HG03469 (cell line): ENCODE results near the gene DGKA.
"Not testable (repeated sequence)": the region's sequence is repeated elsewhere in the genome, so short reads cannot be mapped to it uniquely, and the experiment has no call there.

ENCODE experiments used
- ATAC-seq: cut with Tn5 transposase; IDR thresholded peaks from one replicate; pipeline ENCODE4 v1.9.1; 2021; ENCODE audit warnings: mild to moderate bottlenecking, moderate library complexity, moderate number of reproducible peaks; ENCODE audit not compliant: unreplicated experiment

Gene DGKA

DNA sequence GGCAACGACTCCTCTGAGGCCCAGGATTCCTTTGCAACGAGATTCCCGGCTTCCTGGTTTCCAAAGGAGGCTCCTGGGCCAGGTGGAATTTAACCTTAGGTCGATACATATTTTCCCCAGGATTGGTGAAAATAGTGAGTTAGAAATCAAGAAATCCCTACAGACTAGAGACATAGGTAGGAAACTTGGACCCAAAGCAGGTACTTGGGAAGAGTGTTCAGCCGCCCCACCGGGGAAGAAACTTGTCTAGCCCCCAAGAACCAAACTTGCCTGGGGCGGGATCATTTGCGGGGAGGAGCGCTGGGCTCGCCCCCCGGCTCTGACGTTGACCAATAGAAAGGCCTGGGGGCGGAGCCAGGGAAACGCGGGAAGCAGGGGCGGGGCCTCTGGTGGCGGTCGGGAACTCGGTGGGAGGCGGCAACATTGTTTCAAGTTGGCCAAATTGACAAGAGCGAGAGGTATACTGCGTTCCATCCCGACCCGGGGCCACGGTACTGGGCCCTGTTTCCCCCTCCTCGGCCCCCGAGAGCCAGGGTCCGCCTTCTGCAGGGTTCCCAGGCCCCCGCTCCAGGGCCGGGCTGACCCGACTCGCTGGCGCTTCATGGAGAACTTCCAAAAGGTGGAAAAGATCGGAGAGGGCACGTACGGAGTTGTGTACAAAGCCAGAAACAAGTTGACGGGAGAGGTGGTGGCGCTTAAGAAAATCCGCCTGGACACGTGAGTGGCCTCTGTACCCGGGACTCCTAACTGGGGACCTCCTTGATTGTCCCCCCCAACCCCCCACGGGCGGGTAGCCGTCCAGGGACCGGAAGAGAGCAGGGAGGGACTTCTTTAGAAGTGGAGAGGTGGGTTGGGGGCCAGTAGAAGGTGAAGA is 35.7 kb downstream of the DGKA start, which contains the start of gene CDK2:
CDK2 (plus strand) TSS at position 423 of the 874 bp plus-strand sequence; CDS start at position 602, 179 bp downstream.
- ATAC-seq, result peak; percentile 83

GRCh38 chr12:55969356-55969755 is 38.4 kb downstream of the DGKA start:
- ATAC-seq, result no peak

- ATAC-seq, result no peak
Measured at GRCh38 chr12:55970775-55971174, 39.8 kb downstream of the DGKA start.

DNA sequence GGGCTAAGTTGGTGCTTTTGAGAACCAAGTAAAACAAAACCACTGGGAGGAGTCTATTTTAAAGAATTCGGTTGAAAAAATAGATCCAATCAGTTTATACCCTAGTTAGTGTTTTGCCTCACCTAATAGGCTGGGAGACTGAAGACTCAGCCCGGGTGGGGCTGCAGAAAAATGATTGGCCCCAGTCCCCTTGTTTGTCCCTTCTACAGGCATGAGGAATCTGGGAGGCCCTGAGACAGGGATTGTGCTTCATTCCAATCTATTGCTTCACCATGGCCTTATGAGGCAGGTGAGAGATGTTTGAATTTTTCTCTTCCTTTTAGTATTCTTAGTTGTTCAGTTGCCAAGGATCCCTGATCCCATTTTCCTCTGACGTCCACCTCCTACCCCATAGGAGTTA is 41.1 kb downstream of the DGKA start:
- ATAC-seq, result no peak

GRCh38 chr12:55972456-55972855 is 41.5 kb downstream of the DGKA start:
- no peak for ATAC-seq

DNA sequence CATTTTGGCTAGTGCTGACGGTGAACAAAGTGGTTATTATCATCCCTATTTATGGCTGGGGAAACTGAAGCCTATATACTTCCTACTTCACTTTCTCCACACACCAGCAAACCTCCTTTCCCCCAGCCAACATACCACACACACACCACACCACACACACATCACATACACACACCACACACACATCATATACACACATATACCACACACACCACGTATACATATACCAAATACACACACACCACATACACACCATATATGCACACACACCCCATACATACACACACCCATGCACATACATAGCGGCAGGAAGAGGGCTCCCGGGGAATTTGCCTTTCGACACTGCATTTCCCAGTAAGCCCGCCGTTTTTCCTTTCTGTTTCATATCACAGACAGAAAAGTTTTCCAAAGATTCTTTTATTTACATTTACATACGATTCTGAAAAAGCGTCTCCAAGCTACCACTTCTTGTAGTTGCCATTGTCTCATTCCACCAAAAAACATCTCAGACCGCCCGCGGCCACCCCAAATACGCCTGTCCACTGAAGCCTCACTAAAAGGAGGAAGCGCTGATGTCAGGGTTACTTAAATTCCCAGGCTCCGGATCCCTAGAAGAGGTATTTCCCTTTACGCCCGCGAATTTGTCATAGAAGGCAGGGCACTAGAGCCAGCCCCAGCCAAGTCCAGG is 42.1 kb downstream of the DGKA start:
- ATAC-seq, result no peak

DNA sequence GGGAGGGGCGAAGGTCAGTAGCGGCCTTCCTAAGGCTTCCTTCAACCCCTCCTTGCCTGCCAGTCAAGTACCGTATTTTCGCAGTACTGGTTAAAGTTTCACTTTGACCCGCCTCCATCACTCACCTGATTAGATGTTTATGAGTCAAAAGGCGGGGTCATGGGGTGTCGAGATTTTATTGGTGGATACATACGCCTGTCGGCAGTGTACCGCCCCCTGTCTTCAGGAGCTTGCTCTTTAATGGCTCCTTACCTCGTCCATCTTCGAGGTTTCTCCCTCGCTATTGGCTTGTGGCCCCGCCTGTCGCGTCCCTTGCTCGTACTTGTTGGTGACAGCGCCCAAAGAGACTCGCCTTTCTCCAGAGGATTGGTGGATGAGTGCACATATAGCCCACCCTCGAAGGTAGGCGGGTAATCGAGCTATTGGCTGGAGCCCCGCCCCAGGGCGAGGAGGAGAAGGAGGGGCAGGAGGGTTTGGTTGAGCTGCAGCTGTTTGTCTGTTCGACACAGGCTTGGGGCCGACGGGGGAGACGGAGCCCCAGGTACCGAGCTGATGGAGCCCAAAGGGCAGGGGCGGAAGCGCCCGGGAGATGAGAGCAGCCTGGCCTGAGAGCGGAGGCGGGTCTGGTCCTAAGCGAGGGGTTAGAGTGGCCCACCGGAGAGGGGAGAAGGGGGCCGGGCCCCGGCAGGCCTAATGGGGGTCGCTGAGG is 42.8 kb downstream of the DGKA start, which contains the start of gene RAB5B:
RAB5B (plus strand) TSS at position 480 of the 709 bp plus-strand sequence. CDS start 12,883 bp downstream, outside the sequence.
- peak; percentile 87 for ATAC-seq

GRCh38 chr12:55974308-55974730 is 43.4 kb downstream of the DGKA start:
- ATAC-seq, result no peak

- no peak for ATAC-seq
Measured at GRCh38 chr12:55978393-55978792, 47.4 kb downstream of the DGKA start.

DNA sequence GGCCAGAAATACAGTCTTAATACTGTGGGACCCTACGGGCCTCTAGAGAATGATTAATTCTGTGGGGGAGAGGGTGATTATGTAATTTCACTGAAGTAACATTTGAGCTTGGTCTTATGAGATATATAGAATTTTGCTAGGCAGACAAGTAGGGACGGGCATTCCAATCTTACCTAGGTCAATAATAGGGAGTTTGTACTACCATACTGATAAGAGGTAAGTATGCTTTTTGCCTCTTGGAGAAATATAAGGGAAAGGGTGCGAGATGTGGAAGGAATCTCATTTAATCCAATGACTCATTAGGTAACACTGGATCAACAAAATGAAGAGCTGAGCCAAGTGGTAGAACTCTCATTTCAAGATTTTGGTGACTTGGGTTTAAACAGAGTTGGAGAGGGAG is 48.1 kb downstream of the DGKA start:
- ATAC-seq, result no peak

DNA sequence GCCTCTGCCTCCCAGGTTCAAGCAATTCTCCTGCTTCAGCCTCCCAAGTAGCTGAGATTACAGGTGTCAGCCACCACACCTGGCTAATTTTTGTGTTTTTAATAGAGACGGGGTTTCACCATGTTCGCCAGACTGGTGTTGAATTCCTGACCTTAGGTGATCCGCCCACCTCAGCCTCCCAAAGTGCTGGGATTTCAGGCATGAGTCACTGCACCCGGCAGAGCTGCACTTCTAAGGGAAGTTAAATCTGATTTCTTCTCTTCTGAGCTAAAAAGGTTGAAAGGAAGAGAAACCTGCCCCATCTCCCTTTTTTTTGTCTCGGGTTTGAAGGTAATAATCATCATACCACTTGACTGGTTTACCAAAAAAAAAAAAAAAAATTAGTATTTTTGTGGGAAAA is 50.9 kb downstream of the DGKA start:
- ATAC-seq, result not testable (repeated sequence)

- peak; percentile 87 for ATAC-seq
Measured at GRCh38 chr12:55982319-55982936, 51.5 kb downstream of the DGKA start.

DNA sequence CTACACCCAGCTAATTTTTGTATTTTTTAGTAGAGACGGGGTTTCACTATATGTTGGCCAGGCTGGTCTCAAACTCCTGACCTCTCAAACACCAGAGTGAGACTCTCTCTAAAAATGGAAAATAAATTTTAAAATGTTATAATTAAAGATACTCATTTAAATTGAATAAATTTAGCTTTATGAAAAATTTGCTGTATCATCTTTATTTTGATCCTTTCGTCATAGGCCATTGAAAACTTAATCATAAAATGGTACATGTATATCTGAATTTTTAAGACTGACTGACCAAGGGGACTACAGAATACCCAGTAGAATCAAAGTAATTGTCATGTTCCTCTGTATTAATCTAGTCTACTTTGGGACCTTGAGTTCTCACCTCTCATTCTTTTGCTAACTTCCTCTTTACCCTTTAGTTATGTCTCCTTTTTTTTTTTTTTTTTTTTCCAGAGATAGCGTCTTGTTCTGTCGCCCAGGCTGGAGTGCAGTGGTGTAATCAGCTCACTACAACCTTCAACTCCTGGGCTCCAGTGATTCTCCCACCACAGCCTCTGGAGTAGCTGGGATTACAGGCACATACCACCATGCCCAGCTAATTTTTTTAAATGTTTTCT is 52.4 kb downstream of the DGKA start:
- no peak for ATAC-seq

DNA sequence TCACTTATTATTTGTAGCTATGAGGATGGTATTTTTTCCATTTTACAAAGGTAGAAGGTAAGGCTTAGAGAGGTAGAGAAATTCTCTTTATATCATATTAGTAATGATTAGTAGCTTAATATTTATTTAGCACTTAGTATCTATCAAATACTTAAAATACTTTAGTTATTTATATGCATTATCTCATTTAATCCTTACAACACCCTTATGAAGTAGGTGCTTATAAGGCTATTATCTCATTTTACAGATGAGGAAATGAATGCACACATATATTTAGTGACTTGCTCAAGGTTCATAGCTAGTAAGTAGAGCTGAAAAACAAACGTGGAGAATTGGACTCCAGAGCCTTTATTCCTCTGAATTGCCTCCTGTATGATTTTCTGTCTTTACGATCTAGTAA is 53.9 kb downstream of the DGKA start:
- ATAC-seq, result no peak

- ATAC-seq, result no peak
Measured at GRCh38 chr12:55985341-55985740, 54.4 kb downstream of the DGKA start.

DNA sequence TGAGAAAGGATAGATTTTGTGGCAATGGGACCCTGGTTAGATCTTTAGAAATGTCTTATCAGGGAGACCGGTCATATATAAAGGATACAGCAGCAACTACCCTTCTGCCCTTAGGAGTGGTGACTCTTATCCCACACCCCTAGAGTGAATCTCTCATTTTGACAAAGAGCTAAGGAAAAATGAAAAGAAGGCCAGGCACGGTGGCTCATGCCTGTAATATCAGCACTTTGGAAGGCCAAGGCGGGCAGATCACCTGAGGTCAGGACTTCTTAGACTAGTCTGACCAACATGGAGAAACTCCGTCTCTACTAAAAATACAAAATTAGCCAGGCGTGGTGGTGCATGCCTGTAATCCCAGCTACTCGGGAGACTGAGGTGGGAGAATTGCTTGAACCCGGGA is 55.0 kb downstream of the DGKA start:
- ATAC-seq, result not testable (repeated sequence)

DNA sequence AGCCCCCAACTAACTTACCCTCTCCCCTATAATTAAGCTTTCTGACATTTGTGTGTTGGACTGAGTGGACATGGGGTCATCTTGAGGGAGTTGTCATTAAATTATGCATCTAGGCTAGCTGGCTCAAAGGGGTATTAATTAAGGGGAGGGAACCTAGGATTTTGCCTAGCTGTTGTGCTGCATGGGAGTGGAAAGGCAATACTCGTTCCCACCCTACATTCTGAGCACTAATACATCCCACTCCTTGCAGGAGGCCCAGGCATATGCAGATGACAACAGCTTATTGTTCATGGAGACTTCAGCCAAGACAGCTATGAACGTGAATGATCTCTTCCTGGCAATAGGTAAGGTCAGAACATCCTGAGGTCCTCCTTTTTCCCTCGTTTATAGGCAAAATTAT is 60.1 kb downstream of the DGKA start:
- ATAC-seq, result no peak

- no peak for ATAC-seq
Measured at GRCh38 chr12:55993230-55993853, 62.4 kb downstream of the DGKA start.

DNA sequence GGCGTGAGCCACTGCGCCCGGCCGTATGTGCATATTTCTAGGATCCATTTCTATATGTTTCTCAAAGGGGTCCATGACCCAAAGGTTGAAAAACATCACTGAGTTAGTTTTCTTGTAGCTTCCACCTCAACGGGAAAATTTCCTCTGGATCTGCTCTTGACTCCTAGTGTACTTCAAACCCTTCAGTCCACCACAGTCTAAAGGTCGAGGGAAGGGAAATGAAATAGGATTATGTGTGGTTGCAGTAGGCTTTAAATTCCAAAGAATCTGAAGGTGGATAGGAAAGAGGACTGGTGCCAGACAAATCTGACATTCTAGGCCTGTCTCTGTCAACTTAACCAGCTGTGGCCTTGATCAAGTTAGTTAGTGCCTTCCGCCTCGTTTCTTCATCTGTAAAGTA is 64.4 kb downstream of the DGKA start:
- ATAC-seq, result no peak

- no peak for ATAC-seq
Measured at GRCh38 chr12:55996201-55996714, 65.3 kb downstream of the DGKA start.
